ENCODE measurements around the gene LOXL4. TPM values are rescaled to one million over a fixed set of nuclear protein-coding genes. Genes with fewer than 3 reads are reported as not detected.
A peak's percentile ranks its signal among the peaks of the same experiment; 100 is the strongest.

LOXL4 gene
- total RNA-seq, 2 experiments from 2014 or later = not detected

DNA sequence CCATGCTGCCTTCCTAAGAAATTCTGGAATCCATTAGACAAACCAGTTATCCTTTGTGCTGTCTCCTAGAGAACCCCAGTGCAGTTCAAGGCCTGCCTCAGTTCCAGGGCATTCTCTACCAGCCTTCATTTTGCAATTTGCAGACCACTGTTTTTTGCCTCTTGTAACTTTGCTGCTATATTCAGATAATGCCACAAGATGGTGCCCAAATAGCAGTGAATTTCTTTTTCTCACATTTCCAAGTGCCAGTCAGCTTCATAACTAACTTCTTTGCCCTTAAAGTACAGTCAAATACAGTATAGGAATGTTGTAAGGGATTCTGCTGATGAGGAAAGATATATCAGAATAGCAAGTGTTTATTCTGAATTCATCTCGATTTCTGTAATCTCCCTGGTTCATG, 25.2 kb downstream of the LOXL4 start:
- CTCF ChIA-PET (ENCODE audit: unreplicated experiment) = no interaction called here

GRCh38 chr10:98240524-98240923, 27.5 kb downstream of the LOXL4 start:
- Histone ChIP-seq H3K9me2 (ENCODE audit: insufficient read depth, low read length) (no peaks in the 10 kb centered on the region), H3K36me3 (ENCODE audit: insufficient read depth, low read length) (peaks cover 100% of the 10 kb centered on the region), H3K4me3 (ENCODE audit: low read depth, low read length, poor library complexity, severe bottlenecking) (no peak overlapping the region), H3K27ac (ENCODE audit: low read depth, low read length, poor library complexity, severe bottlenecking) (no peak overlapping the region), H3K4me1 (ENCODE audit: insufficient read depth, low read length, poor library complexity, severe bottlenecking) (no peaks in the 10 kb centered on the region), H4K20me1 (ENCODE audit: insufficient read depth, low read length) (no peaks in the 10 kb centered on the region), H3K4me2 (ENCODE audit: low read length) (no peak overlapping the region), H3K9me3 (ENCODE audit: low read length) (no peaks in the 10 kb centered on the region), H3K79me2 (ENCODE audit: insufficient read depth, low read depth, low read length) (no peaks in the 10 kb centered on the region), H2AFZ (ENCODE audit: low read length) (no peak overlapping the region)
- CTCF ChIA-PET (ENCODE audit: unreplicated experiment) = no interaction called here
- POLR2A ChIA-PET = no interaction called here
- no peak for TF ChIP-seq CTCF (conservative IDR thresholded peaks at IDR 0.05; ENCODE audit: low read length)
- TF ChIP-seq EZH2phosphoT487 (IDR thresholded peaks at IDR 0.05; ENCODE audit: borderline replicate concordance, low read depth, low read length) = no peak
- DNase-seq (ENCODE audit: low spot score) = no peak
- intact Hi-C loops (cut with micrococcal nuclease; ENCODE audit: unreplicated experiment) = no loop called here
- no TSS peak for BruUV-seq (replicated peaks)

More for the DNA sequence above, 25.2 kb downstream of the LOXL4 start:
- intact Hi-C loops (cut with micrococcal nuclease; ENCODE audit: unreplicated experiment) = no loop called here
- H4K20me1 ChIP-seq (ENCODE audit: insufficient read depth, low read length) = no peaks in the 10 kb centered on the region
- no peaks in the 10 kb centered on the region for H3K9me2 ChIP-seq (ENCODE audit: insufficient read depth, low read length)
- H3K4me2 ChIP-seq (ENCODE audit: low read length) = no peak overlapping the region
- peaks cover 100% of the 10 kb centered on the region for H3K36me3 ChIP-seq (ENCODE audit: insufficient read depth, low read length)
- H3K9me3 ChIP-seq (ENCODE audit: low read length) = no peaks in the 10 kb centered on the region
- H3K4me1 ChIP-seq (ENCODE audit: insufficient read depth, low read length, poor library complexity, severe bottlenecking) = no peaks in the 10 kb centered on the region
- H3K79me2 ChIP-seq (ENCODE audit: insufficient read depth, low read depth, low read length) = no peaks in the 10 kb centered on the region
- no peak overlapping the region for H2AFZ ChIP-seq (ENCODE audit: low read length)
- DNase-seq (ENCODE audit: low spot score) = peak; percentile 20
- no peak overlapping the region for H3K27ac ChIP-seq (ENCODE audit: low read depth, low read length, poor library complexity, severe bottlenecking)
- TF ChIP-seq EZH2phosphoT487 (IDR thresholded peaks at IDR 0.05; ENCODE audit: borderline replicate concordance, low read depth, low read length) = no peak
- TF ChIP-seq CTCF (conservative IDR thresholded peaks at IDR 0.05; ENCODE audit: low read length) = peak; percentile 73
- H3K4me3 ChIP-seq (ENCODE audit: low read depth, low read length, poor library complexity, severe bottlenecking) = no peak overlapping the region
- no TSS peak for BruUV-seq (replicated peaks)
- POLR2A ChIA-PET = no interaction called here

GRCh38 chr10:98238391-98238790, 29.6 kb downstream of the LOXL4 start:
- Histone ChIP-seq H3K4me3 (ENCODE audit: low read depth, low read length, poor library complexity, severe bottlenecking) (no peak overlapping the region), H4K20me1 (ENCODE audit: insufficient read depth, low read length) (no peaks in the 10 kb centered on the region), H2AFZ (ENCODE audit: low read length) (no peak overlapping the region), H3K9me3 (ENCODE audit: low read length) (no peaks in the 10 kb centered on the region), H3K36me3 (ENCODE audit: insufficient read depth, low read length) (peaks cover 100% of the 10 kb centered on the region), H3K9me2 (ENCODE audit: insufficient read depth, low read length) (no peaks in the 10 kb centered on the region), H3K27ac (ENCODE audit: low read depth, low read length, poor library complexity, severe bottlenecking) (no peak overlapping the region), H3K4me1 (ENCODE audit: insufficient read depth, low read length, poor library complexity, severe bottlenecking) (no peaks in the 10 kb centered on the region), H3K79me2 (ENCODE audit: insufficient read depth, low read depth, low read length) (peaks cover 14% of the 10 kb centered on the region; the same call in 1 of the 2 replicates), H3K4me2 (ENCODE audit: low read length) (no peak overlapping the region)
- POLR2A ChIA-PET = interaction anchor here (0.5 to 1.1 kb wide), 2 partner anchors 106 to 188 kb away, joined by 4 read pairs; no protein-coding TSS in a partner anchor
- intact Hi-C loops (cut with micrococcal nuclease; ENCODE audit: unreplicated experiment) = no loop called here
- BruUV-seq (replicated peaks) = no TSS peak
- TF ChIP-seq CTCF (conservative IDR thresholded peaks at IDR 0.05; ENCODE audit: low read length) = no peak
- TF ChIP-seq EZH2phosphoT487 (IDR thresholded peaks at IDR 0.05; ENCODE audit: borderline replicate concordance, low read depth, low read length) = no peak
- CTCF ChIA-PET (ENCODE audit: unreplicated experiment) = no interaction called here
- no peak for DNase-seq (ENCODE audit: low spot score)

Data from OCI-LY7 (cell line).